ENCODE measurements around the gene RNF4.

DNA sequence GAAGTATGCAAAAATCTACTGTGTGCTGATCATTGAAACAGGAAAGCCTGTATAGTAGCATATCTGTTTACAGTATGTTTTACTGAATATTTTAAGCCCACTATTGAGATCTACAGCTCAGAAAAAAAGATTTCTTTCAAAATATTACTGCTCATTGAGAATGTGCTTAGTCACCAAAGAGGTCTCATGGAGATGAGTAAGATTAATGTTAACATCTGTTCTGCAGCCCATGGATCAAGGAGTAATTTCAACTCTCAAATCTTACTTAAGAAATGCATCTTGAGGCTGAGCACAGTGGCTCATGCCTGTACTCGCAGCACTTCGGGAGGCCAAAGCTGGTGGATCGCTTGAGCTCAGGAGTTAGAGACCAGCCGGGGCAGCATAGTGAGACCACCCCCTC lies 3.3 kb downstream of the RNF4 start:
- TF ChIP-seq, protein P1, sequence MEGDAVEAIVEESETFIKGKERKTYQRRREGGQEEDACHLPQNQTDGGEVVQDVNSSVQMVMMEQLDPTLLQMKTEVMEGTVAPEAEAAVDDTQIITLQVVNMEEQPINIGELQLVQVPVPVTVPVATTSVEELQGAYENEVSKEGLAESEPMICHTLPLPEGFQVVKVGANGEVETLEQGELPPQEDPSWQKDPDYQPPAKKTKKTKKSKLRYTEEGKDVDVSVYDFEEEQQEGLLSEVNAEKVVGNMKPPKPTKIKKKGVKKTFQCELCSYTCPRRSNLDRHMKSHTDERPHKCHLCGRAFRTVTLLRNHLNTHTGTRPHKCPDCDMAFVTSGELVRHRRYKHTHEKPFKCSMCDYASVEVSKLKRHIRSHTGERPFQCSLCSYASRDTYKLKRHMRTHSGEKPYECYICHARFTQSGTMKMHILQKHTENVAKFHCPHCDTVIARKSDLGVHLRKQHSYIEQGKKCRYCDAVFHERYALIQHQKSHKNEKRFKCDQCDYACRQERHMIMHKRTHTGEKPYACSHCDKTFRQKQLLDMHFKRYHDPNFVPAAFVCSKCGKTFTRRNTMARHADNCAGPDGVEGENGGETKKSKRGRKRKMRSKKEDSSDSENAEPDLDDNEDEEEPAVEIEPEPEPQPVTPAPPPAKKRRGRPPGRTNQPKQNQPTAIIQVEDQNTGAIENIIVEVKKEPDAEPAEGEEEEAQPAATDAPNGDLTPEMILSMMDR (IDR thresholded peaks at IDR 0.05; ENCODE audit: low read length) = no peak
- TF ChIP-seq EZH2 (optimal IDR thresholded peaks at IDR 0.05; ENCODE audit: low read depth, low read length) (no peak), EZH2phosphoT487 (IDR thresholded peaks at IDR 0.05; ENCODE audit: low read length) (no peak)
